ENCODE data around the gene CASTOR1.

DNA sequence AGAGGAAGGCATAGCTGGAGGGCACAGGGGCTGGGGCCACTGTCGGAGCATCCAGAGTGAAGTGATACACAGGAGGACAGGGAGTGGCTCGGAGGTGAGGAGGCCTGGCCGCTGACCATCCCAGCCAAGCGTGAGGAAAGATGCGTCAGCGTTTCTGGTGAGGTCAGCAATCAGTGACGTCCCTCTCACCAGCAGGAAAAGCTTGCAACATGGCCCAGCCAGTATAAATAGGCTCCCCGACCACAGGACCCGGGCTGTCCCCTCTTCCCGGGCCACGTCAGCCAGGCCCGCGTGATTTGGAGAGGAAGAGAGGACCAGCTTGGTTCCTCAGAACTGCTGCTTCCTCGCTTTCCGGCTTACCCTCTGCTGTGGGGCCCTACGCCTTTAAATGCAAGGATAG lies 18.5 kb downstream of the CASTOR1 start:
- TF ChIP-seq CTCF (conservative IDR thresholded peaks at IDR 0.05; ENCODE audit: low read length) (no peak), EZH2phosphoT487 (IDR thresholded peaks at IDR 0.05; ENCODE audit: borderline replicate concordance, low read depth, low read length) (no peak)

Measured in OCI-LY7 (cell line).